Stimulated activated CD8-positive, alpha-beta memory T cell treated with anti-CD3 and anti-CD28 coated beads, Interleukin-4, amount 100 ng/mL, for 4 hours (primary cell): ENCODE results near the gene SLC24A3.

Source experiments
- DNase-seq, 2 donors: peaks; one replicate each; pipeline ENCODE4 v3.0.0-alpha.2; 2020; ENCODE audit warnings: low read depth in 2 of 2, low spot score in 1 of 2

The SLC24A3 gene

DNA sequence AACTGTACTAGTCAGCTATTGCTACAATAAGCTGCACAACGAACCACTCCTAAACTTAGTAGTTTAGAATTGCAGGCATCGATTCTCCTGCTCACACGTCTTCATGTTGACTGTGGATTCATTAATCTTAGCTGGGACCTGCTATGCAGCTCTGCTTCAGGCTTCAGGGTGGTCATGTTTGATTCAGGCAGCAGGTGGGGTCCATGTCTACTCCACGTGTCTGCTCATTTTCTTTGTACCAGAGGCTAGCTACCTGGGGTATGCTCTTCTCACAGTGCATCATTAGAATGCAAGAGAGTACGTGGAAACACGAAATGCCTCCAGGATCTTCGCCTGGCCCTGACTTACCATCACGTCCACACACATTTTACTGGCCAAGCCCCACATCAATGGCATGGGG is 481.1 kb downstream of the SLC24A3 start:
- no peak for DNase-seq

DNA sequence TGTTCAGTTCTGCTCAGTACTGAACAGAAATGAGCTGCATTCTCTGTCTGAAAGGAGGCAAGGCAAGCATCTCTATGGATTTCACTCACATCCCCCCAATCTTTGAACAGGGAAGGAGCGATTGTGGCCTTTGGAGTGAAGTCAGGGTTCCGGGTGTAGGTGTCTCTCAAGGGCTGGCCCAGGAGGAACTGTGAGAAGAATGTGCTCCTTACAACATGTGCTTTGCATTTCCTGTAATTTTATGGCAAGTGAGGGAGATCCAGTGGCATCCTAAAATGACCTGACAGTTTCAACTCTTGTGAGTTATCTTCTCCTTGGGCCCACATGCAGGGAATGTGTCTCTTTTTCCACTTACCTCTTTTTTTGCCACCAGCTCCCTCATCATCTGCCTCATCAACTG is 482.6 kb downstream of the SLC24A3 start:
- DNase-seq: no peak

DNA sequence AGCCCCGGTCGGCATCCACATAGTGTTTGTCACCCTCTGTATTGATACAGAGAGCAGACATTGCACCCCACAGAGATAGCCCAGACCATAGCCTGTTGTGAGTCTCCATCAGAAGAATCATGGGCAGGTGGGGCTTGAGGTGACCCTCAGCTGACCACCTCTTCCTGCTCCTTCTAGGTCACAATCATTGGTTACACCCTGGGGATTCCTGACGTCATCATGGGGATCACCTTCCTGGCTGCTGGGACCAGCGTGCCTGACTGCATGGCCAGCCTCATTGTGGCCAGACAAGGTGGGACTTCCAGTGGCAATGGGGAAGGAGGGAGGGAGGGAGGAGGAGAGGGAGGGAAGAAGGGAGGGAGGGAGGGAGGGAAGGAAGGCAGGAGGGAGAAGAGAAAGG is 484.2 kb downstream of the SLC24A3 start:
- DNase-seq: no peak

DNA sequence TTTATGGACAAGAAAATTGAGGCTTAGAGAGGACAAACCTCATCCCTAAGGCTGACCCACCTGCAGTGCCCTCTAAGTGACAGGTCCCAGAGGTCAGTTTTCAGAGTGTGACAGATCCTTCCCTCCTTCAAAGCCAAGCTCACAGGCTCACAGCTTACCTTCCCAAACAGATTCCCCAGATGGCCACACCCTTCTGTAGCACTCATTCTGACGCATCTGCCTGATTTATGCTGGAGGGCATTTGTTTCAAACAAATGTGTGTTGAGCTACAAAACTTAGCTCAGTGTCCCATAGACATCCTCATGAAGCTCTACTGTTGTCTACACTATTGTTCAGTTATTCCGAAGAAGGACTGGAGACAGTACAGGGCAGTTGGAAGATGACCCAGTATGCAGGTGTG is 485.0 kb downstream of the SLC24A3 start:
- no peak for DNase-seq

DNA sequence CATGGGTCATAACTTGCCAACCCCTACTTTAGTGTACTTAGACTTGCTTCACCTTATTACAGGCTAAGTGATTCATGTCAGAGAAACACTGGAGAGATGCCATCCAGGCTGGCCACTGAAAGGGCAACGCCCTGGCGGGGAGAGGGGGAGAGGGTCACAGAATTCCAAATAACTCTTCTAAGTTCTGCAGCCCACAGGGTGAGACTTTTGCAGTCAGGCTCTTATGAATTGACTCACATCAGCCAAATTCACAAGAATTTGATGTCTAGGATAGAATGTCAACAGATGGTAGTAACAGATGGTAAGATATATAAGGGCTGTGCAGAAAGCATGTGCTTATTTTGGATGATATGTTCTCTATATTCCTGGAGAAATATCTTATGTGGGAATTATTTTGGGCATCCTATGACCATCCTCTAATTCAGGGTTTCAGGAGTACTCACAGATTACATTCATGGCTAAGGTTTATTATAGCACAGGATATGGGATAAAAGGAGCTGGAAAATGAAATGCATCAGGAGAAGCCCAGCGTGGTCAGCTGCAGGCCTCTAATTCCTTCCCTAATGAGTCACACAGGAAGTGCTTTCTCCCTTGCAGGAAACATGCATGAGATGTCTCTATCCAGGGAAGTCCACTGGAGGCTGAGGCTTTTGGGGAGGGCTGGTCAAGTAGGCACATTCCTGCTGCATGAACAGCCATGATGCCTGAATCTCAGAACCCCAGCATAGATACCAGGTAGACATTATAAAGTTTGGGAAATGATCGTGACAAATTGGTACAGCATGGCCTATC is 486.9 kb downstream of the SLC24A3 start:
- no peak for DNase-seq

DNA sequence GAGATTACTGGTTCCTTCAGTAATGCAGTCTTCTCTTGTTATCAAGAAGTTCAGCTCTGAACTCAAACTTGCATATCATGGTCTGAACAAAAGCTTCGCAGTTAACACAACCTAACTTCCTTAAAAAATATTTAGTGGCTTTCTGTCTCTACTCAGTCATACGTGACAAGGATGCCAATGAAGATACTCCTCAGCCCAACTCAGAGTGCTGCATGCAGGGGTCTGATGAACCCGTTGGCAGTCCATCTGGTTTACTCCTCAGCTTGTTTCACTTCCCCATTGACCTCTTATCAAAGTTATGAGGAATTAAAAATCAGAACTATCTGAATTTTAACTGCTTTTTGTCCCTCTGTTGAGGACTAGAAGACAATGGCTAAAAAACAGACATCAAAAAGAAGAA is 489.0 kb downstream of the SLC24A3 start:
- DNase-seq: no peak

DNA sequence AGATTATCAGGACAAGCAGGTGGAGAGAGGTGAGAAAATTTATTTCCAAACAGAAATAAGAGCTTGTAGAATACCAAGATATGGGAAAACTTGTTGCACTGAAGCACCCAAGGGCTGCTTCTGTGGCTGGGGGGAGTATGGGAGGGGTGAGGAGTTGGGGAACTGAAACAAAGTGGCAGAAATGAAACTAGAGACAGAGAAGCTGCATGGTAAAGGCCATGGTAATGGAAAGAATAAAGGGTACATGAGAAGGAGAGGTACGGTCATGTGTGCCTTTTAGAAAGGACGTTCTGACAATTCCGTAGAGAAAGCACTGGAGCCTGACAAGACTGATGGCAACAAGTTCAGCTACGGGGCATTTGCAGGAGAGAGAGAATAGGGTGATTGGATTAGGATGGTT is 494.0 kb downstream of the SLC24A3 start:
- DNase-seq: no peak

DNA sequence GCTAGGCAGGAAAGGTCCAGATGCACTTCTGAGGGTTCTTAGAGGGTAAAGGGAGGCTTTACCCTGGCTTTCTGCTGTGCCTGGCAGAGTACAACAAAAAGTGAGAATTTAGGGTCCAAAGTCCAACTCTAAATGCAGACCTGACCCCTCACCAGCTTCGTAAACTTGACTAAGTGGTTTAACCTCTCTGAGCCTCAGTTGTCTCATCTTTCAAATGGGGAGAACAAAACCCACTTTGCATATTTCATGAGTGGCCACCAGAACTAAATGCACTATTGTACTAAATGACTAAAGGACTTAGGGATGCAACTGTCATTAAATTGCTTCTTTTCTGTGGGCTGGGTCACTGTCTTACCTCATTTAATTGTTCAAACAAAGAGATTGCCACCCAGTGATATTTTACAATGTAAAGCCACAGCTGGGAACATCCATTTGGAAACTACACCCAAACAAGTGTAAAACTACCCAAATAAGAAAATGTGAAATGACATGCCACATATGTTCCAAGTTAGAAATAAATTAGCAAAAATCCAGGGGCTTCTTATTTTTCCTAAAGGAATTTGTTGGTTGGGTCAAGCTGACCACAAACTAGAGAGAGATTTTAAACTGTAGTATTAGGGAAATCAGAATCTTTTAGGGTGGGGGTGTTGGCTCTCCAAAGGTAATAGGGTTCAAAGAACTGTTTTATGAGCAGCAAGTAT is 497.3 kb downstream of the SLC24A3 start:
- no peak for DNase-seq

DNA sequence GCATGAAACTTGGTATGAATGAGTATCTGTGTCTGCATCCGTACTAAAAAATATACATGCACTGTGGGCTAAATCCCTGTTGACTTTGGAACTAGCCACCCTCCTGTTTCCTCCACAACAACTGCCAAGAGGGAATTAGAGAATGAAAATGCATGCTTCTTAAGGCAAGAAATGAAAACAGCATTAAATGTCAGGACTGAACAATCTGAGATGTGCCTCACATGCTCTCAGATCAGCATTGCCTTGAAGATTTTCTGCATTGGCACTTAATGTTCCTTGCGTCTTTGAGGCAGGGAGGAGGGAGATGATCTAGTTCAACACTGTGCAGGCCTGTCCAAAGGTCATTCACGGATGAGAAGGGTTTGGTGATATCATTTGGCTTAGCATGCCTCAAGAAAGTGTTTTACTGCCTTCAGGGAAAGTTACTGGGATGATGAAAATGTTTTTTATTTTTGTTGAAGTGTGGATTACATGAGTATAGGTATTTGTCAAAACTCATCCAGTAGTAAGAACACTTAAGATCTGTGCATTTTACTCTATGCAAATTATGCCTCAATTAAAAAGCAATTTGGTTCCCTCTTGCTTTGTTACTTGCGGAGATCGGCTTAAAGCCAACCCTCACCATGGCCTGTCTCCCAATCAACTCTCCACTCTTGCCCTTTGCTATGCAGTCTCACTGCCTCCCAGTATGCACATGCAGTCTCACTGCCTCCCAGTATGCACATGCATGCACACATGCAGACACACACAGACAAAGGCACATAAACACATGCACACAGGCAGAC is 498.1 kb downstream of the SLC24A3 start:
- no peak for DNase-seq

DNA sequence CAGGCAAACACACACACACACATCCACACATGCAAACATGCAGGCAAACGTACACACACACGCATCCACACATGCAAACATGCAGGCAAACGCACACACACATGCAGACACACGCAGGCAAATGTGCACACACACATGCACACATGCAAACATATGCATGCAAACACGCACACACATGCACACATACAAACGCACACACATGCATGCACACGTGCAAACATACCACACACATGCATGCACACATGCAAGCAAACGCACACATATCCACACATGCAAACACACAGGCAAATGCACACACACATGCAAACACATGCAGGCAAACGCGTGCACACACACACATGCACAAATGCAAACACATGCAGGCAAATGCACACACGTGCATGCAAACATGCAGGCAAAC is 498.7 kb downstream of the SLC24A3 start:
- DNase-seq: no peak

DNA sequence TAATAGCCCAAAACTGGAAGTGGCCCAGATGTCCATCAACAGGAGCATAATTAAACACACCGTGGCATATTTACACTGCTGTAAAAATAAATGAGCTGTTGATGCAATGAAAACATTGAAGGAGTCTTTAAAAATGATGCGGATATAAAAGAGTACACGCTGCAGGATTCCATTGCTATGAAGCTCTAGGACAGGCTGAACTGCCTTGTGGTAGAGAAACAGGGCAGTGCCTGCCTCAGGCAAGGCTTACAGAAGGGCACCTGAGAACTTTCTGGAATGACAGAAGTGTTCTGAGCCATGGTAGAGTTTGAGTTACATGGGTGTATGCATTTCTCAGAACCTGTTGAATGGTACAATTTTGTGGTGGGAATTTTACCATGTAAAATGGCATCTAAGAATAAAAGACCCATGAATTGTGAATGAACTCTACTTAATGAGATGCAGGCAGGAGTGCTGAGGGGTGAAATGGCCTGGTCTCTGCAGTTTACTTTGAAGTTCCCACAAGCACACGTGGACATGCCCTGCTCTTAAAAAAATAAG is 500.3 kb downstream of the SLC24A3 start:
- DNase-seq: no peak

DNA sequence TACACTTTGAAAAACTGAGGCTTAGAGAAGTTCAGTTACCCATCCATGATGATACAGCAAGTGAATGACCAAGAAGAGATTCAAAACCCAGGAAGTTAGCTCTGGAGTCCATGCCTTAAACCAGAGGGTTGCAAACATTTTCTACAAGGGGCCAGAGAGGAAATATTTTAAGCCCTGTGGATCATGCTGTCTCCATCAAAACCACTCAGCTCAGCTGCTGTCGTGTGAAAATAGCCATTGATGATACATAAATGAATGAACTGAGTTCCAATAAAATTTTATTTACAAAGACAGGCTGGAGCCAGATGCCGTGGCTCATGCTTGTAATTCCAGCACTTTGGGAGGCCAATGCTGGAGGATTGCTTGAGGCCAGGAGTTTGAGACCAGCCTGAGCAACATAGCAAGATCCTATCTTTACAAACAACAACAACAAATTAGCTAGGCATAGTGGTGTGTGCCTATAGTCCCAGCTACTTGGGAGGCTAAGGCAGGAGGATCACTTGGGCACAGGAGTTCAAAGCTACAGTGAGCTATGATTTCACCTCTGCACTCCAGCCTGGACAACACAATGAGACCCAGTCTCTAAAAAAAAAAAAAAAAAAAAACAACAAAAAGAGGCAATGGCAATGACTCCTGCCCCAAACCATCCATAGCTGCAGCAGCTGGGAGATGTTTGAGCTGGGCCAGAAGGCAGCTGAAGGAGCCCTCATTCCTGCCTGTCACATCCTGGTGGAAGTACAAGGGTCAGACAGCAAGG is 501.6 kb downstream of the SLC24A3 start:
- no peak for DNase-seq

DNA sequence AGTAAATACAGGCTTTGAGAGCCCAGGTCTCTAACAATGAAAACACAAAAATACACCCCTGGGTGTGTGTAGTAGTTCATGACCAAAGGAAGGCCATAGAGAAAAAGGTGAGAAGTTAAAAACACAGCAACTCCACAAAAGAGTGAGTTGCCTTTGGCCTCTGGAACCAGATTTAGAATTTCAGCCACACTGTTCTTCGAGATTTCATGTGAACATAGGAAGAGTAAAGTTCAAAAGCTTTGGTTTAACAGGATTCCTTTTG is 502.1 kb downstream of the SLC24A3 start:
- no peak for DNase-seq

DNA sequence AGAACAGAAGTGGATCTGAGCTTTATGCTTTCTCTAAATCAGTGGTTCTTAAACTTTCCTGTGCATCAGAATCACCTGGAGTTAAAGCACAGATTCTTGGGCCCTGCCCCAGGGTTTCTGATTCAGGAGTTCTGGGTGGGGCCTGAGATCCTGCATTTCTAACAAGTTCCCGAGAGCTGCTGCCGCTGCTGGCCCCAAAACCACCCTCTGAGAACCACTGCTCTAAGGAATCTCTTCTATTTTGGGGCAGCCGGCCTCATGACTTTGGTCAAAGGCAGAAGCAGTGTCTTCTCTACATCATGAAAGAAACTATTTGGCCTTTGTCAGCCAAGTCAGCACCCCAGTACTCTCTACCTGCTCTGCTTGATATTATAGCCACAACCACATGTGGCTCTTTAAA is 503.5 kb downstream of the SLC24A3 start:
- no peak for DNase-seq

DNA sequence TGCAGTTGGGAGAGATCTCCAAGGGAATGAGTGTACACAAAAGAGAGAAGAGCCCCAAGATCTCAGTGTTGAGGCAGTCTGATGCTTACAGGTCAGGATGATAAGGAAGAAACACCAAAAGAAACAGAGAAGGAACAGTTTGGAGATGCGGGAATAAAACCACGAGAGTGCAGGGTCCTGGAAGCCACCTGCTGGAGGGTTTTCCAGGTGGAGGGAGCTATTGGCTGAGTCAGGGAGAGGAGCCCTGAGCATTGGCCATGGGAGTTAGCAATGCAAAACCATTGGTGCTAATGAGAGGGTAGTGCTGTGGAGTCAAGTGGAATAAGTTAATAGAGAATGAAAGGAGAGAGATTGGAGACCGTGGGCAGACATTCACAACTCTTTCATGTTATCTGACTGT is 506.4 kb downstream of the SLC24A3 start:
- DNase-seq: no peak

DNA sequence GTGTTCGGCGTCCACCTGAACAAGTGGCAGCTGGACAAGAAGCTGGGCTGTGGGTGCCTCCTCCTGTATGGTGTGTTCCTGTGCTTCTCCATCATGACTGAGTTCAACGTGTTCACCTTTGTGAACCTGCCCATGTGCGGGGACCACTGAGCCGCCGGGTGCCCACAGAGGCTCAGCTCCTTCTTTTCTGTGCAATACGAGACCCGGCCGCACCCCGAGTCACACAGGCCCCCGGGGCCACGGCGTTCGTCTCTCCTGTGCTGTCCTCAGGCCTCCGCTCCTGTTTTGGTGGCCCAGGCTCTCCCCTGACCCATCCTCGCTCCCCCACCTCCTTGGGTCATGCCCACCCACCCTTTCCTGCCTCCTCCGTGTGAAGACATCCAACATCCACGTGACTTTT is 508.5 kb downstream of the SLC24A3 start:
- no peak for DNase-seq

DNA sequence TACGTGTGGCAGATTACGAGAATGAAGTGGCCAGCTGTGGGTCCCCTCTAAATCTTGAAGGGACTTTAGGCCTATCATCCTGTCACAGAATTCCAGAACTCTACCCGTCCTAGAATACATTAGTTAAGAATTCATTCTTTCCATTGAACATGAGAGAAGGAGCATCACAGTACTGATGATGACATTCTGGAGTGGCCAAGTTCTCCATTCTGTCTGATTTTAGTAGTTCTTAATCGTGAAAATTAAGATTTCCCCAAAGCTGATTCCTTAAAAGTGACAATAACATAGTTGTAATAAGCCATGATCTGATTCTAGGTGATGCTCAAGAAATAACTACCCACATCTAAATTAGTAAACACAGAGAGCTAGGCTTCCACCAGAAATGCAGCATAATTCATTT is 510.6 kb downstream of the SLC24A3 start:
- DNase-seq: no peak

DNA sequence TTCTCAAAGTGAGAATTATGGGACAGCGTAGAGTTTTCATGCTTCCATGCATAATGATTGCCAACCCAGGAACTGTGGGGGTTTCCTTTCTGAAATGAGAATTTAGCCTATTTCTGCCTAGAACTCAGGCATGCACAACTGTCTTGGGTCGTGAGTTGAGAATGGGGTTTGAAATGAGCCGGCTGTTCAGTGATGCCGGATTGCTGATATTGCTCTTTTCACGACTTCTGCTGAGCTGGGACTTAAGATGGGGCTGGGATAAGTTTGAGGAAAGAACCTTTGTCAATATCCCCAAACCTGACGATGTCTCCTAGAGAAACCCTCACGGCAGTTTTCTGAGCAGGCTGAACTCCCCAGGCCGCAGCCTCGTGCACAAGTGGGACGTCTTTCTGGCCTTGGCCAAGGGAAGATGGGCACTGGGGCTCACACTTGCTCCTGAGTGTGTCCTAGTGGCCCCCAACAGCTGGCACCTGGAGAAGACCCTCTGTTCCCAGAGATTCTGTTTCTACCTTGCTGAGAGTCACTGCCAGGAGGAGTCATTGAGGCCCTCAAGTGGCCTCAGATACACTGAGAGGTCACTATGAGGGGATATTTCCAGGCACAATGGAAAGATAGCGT is 511.5 kb downstream of the SLC24A3 start:
- DNase-seq: no peak

DNA sequence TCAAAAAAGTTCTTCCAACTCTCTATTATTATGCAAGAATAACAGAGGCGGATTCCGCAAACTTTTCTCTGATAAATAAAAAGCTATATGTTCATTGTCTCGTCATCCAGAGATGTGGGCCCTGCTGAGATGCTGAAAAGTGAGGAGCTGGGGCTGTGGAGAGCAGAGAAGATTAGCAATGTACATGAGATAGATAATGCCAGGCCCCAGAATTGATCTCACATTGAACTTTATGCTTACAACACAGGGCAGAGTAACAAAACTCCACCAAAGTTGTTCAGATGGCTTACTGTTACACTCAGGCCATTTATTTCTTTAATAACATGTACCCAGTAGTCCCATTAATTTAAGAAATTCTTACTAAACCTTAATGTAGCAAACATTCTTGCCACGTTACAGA is 512.9 kb downstream of the SLC24A3 start:
- no peak for DNase-seq

DNA sequence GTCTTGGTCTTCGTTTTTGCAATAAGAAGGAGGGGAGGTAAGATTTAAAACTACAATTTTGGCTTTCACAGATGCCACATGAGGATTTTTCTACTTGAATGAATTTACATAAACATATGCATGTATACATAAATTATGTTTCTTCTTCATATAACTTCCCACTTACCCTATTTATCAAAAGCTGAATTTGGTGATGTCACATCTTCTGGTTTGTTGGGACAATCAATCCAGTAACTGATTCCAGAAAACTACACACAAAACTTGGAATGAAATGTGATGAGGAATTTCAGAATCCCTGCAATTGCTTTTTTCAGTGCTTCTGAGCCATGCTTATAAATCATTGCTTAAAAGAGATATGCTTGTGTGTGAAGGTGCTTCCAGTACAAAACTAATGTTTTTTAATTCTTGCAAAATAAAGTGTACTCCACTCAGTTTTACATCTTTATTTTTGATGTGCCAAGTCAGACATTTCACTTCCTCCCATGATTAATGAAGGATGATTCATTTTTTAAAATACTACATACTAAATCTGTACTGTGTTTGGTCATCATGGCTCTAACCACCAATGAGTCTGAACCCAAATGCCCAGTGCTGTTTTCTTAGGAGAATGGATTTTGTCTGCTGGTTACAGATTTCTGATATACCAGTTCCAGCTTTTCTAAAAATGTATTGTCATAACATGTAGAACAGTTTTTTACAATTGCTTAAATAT is 513.5 kb downstream of the SLC24A3 start:
- DNase-seq: no peak
